NCI-H510A treated with DMSO at 0.1 percent for 48 hours (cell line): ENCODE measurements around the gene FCGBP.
"Not testable (repeated sequence)": the region's sequence is repeated elsewhere in the genome, so short reads cannot be mapped to it uniquely, and the experiment has no call there.

Source experiments
- DNase-seq: peaks from one replicate; lab custom pipeline; 2025; lab: John Stamatoyannopoulos, UW

FCGBP gene

DNA sequence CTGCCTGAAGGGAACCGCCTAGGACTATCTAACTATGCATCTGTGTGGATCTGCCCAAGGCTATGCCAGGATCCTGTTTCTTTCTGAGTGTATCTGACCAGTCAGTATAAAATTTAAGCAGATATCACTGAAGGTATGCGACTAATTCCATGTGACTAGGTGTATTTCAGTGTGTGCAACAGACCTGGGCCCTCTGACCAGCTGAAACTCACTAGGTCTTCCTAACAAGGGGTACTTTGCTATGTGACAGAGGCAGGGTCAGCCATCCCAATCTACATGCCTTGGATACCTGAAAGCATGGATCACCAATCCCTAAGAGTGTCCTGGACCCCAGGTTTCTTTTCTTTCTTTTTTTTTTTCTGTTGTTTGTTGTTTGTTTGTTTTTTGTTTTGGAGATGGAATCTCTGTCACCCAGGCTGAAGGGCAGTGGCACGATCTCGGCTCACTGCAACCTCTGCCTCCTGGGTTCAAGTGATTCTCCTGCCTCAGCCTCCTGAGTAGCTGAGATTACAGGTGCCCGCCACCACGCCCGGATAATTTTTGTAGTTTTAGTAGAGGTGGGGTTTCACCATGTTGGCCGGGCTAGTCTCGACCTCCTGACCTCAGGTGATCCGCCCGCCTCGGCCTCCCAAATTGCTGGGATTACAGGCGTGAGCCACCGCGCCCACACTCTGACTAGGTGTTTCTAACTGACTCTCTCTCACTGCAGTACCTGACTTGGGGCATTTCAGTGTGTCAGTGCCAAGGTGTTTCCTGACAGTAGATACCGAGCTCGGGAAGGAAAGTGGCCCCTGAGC lies 43.5 kb downstream of the FCGBP start:
- DNase-seq, result no peak

DNA sequence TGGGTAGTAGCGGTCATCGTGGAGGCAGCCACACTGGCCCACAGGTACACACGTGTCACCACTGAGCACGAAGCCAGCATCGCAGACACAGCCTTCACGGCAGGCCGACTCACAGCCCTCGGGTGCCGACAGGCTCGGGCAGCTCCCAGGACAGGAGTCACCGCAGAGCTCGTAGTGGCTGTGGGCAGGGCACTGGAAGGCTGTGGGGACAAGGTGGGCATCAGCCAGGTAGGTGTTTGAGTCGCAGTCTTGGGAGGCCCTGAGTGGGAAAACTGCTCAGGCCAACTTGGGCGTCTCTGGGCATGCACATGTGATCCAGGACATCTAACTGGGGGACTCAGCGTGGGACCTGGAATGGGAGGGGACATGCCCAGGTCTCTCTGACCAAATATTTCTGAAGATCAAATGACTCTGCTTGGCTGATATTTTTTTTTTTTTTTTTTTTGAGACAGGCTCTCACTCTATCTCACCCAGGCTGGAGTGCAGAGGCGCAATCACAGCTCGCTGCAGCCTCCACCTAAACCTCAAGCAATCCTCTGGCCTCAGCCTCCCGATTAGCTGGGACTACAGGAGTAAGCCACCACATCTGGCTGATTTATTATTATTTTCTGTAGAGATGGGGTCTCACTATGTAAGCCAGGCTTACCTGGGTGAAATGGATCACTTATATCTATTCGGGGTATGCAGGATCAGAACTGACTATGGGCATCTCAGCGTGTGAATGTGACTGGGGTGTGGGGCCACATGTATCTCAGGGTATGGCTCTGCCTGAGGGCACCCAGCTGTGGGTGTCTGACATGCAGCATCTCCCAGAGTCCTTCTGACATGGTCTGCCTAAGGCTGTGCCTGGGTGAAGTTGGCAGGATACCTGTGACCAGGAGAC lies 44.3 kb downstream of the FCGBP start:
- DNase-seq, result not testable (repeated sequence)

DNA sequence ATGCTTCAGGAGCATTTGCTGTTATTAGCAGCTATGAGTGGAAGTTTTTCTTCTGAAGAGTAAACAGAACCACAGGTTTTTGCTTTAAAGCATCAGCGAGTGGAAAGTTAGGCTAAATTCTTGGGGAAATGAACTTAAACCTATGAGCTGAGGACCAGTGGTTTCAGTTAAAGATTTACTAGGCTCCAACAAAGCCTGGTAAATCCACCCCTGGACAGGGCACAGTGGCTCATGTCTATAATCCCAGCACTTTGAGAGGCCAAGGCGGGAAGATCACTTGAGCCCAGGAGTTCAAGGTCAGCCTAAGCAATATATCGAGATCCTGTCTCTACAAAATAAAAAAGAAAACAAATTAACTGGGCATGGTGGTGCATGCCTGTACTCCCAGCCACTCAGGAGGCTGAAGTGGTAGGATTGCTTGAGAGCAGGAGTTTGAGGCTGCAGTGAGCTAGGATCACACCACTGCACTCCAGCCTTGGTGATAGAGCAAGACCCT lies 46.9 kb downstream of the FCGBP start:
- not testable (repeated sequence) for DNase-seq

DNA sequence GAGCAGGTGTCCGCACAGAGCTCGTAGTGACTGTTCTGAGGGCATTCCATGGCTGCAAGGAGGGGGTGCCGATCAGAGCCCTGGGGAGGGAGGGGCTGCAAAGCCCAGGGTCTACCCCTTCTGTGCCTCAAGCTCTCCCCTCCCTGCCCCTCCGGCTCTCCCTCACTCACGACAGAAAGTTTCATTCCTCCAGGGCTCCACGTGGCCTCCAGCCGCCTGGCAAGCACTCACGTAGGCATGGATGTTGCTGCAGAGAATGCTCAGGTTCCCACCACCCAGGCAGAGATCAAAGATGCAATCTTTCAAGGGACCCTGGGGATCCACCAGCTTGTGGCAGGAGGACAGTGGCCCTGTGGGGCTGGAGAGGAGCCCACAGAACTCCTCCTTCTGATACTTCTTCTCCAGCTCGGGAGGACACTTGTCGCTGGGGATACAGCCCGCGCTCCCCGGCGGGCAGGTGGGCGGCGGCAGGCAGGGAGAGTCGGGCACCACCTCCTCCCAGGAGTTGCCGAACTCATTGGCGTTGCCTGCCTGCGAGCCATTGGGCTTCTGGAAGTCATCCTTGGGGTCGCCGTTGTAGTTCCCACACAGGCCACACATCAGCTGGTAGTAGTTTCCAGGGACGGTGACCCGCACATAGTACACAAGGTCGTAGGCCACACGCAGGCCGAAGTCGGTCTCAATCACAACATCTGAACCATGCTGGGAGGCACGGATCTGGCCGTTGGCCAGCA lies 48.4 kb downstream of the FCGBP start:
- not testable (repeated sequence) for DNase-seq

DNA sequence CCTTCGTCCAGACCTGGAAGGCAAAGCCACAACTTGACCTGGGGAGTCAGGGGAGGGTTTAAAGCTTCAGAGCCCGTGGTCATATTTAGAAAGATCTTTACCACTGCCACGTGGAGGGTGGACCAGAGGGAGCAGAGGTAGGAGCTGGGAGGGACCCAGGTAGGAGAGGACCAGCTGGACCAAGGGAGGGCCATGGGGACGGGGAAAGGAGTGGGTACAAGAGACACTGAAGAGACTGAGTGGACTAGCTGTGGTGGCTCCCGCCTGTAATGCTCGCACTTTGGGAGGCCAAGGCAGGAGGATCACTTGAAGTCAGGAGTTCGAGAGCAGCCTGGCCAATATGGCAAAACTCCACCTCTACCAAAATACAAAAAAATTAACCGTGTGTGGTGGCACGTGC lies 49.7 kb downstream of the FCGBP start:
- not testable (repeated sequence) for DNase-seq
